Measurements from ENCODE around the gene CBX4.

DNA sequence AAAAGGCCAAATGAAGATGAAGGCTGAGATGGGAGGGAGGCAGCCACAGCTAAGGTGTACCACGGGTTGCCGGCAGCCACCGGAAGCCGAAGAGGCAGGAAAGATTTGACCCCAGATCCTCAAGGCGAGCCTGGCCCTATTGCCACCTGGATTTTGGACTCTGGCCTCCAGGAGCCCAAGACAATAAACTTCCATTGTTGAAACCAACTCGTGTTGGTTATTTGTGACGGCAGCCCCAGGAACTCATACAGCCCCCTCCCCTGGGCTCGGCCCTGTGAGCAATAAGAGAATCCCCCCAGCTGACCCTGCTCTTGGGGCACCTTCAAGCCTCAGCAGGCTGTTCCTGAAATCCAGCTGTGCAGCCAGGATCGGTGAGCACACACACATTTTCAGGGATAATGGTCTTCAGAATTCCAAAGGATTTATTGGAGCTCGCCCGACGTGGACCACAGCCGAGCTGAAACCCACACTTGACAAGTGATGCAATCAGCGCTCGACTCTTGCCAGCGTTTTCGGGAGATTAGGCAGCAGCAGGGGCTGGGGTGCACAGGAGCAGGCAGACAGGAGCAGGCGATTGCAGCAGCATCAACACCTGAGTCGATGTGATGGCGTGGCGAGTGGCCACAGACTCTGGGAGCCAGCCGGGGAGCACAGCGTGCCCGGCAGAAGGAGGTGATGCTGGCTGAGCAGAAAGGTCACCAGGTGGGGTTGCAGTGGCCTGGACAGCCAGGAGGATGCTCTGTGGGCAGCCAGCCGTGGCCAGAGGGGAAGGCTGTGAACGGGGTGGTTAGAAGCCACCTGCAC, 22.4 kb upstream of the CBX4 start:
- no peak for TF ChIP-seq POLR2A (IDR thresholded peaks at IDR 0.05)
- TF ChIP-seq CTCF (IDR thresholded peaks at IDR 0.05) = no peak
